B cell (primary cell): Measurements from ENCODE around the gene ELP1. TPM values are rescaled to one million over a fixed set of nuclear protein-coding genes. Genes with fewer than 3 reads are reported as not detected.

Experiments used
- ATAC-seq: fragments of 200-7000 bp; cut with Tn5 transposase; one replicate; pipeline ENCODE4 v1.10.0; 2021; ENCODE audit warnings: low read depth, mild to moderate bottlenecking, moderate number of reproducible peaks, moderate library complexity
- CTCF ChIA-PET: fragments of 350-600 bp; sonication (Branson Sonifier 250); formaldehyde crosslinking; loops from one replicate; lab custom pipeline; 2021; ENCODE audit warnings: antibody characterized with exemption, inconsistent platforms; lab: Charles Lee
- POLR2A ChIA-PET: fragments of 350-600 bp; sonication (Branson Sonifier 250); formaldehyde crosslinking; loops from one replicate; lab custom pipeline; 2021; ENCODE audit warnings: antibody characterized with exemption; lab: Charles Lee
- DNase-seq: peaks from one replicate; pipeline ENCODE4 v3.0.0; 2013
- H2AFZ ChIP-seq: 2 replicates; pipeline ENCODE4 v1.6.1; 2012; ENCODE audit warnings: mild to moderate bottlenecking, low read depth, low read length; ENCODE audit not compliant: insufficient read depth, poor library complexity, severe bottlenecking
- H3K27ac ChIP-seq, 2 donors: 1 replicate in 1 of 2; 2 replicates in 1 of 2; pipeline ENCODE4 v1.5.1; 2012 to 2013; ENCODE audit warnings: low read length in 2 of 2, mild to moderate bottlenecking in 2 of 2, moderate library complexity in 1 of 2
- H3K27me3 ChIP-seq, 4 experiments: fragments of 200-600 bp in 1 of 4; sonication (generic) in 1 of 4; replicated peaks in 1 of 4; 1 replicate in 2 of 4; 2 replicates in 2 of 4; pipeline versions ENCODE4 v1.6.1 to v1.7.0; 2013 to 2016; ENCODE audit warnings: low read length in 3 of 4, mild to moderate bottlenecking in 2 of 4, mixed read lengths in 1 of 4, moderate library complexity in 1 of 4; ENCODE audit not compliant: insufficient read depth in 4 of 4, control insufficient read depth in 3 of 4; ENCODE audit errors: control extremely low read depth in 1 of 4
- H3K36me3 ChIP-seq, 2 experiments: replicated peaks in 1 of 2; 1 replicate in 1 of 2; 2 replicates in 1 of 2; pipeline versions ENCODE4 v1.6.1 to v1.7.1; 2013; ENCODE audit warnings: low read length in 1 of 2; ENCODE audit not compliant: insufficient read depth in 2 of 2, control insufficient read depth in 1 of 2; ENCODE audit errors: control extremely low read depth in 1 of 2, extremely low read depth in 1 of 2
- H3K4me1 ChIP-seq, 2 donors: fragments of 200-600 bp in 1 of 2; sonication (generic) in 1 of 2; 1 replicate in 1 of 2; 2 replicates in 1 of 2; pipeline versions ENCODE4 v1.5.1 to v1.6.1; 2013 to 2017; ENCODE audit warnings: low read length in 2 of 2; ENCODE audit not compliant: control insufficient read depth in 2 of 2, insufficient read depth in 2 of 2
- H3K4me2 ChIP-seq: replicated peaks from 2 replicates; pipeline ENCODE3; 2012; ENCODE audit warnings: mild to moderate bottlenecking, low read depth, low read length; ENCODE audit not compliant: poor library complexity, severe bottlenecking
- H3K4me3 ChIP-seq, 5 experiments: fragments of 200-600 bp in 1 of 5; sonication (generic) in 1 of 5; 1 replicate in 3 of 5; 2 replicates in 2 of 5; pipeline versions ENCODE4 v1.5.1 to v1.7.0; 2011 to 2016; ENCODE audit warnings: low read length in 4 of 5, mild to moderate bottlenecking in 4 of 5, low read depth in 2 of 5, control low read depth in 1 of 5, moderate library complexity in 1 of 5; ENCODE audit not compliant: insufficient read depth in 1 of 5; ENCODE audit errors: control extremely low read depth in 1 of 5, extremely low read depth in 1 of 5
- H3K79me2 ChIP-seq: fragments of 200-600 bp; sonication (generic); one replicate; pipeline ENCODE4 v1.6.0; 2016; ENCODE audit warnings: low read length; ENCODE audit not compliant: control insufficient read depth, insufficient read depth
- H3K9ac ChIP-seq: fragments of 200-600 bp; sonication (generic); 2 replicates; pipeline ENCODE4 v1.6.1; 2017; ENCODE audit warnings: mild to moderate bottlenecking, low read length, moderate library complexity
- H3K9me3 ChIP-seq, 3 donors: one replicate each; pipeline versions ENCODE4 v1.6.1 to v1.7.1; 2013; ENCODE audit warnings: low read length in 2 of 3; ENCODE audit not compliant: control insufficient read depth in 2 of 3, insufficient read depth in 1 of 3; ENCODE audit errors: control extremely low read depth in 1 of 3
- H4K20me1 ChIP-seq: 2 replicates; pipeline ENCODE4 v1.6.0; 2012; ENCODE audit warnings: mild to moderate bottlenecking, low read length; ENCODE audit not compliant: insufficient read depth, control insufficient read depth, poor library complexity, severe bottlenecking
- H3K27ac Mint-ChIP-seq: one replicate; pipeline ENCODE4 v1.8.0; 2021; ENCODE audit warnings: mixed read lengths
- H3K27me3 Mint-ChIP-seq: one replicate; pipeline ENCODE4 v1.8.0; 2021; ENCODE audit warnings: mixed read lengths
- H3K4me1 Mint-ChIP-seq: one replicate; pipeline ENCODE4 v1.8.0; 2021; ENCODE audit warnings: mixed read lengths
- H3K4me3 Mint-ChIP-seq: one replicate; pipeline ENCODE4 v1.8.0; 2021; ENCODE audit warnings: mixed read lengths
- H3K9me3 Mint-ChIP-seq: one replicate; pipeline ENCODE4 v1.8.0; 2022; ENCODE audit warnings: mixed read lengths; ENCODE audit not compliant: insufficient read depth
- CTCF ChIP-seq: fragments of 200-600 bp; IDR thresholded peaks from one replicate; pipeline ENCODE4 v1.8.0; 2022; ENCODE audit warnings: antibody characterized with exemption, mild to moderate bottlenecking
- EZH2 ChIP-seq: IDR thresholded peaks from 2 replicates; pipeline ENCODE4 v1.6.1; 2012; ENCODE audit warnings: borderline replicate concordance, low read depth, mild to moderate bottlenecking, moderate library complexity, low read length; ENCODE audit not compliant: insufficient read depth, poor library complexity, severe bottlenecking
- WGBS: methylation state at CpG from one replicate; pipeline ENCODE4 v1.1.5; 2013; ENCODE audit warnings: missing lambda C conversion rate; ENCODE audit not compliant: insufficient coverage; 5-methylcytosine and 5-hydroxymethylcytosine counted together
- intact Hi-C: fragments of 100-400 bp; cut with micrococcal nuclease; formaldehyde crosslinking; loops from one replicate; pipeline ENCODE4 v1.10.0; 2022
- polyA plus RNA-seq: library from polyadenylated mRNA; depleted of rRNA; stranded (reverse); fragments of >200 nt; gene quantifications from 2 replicates; pipeline ENCODE4 v1.2.3, GENCODE V29; 2012
- total RNA-seq, 2 donors: library from RNA; stranded (reverse); fragments of 120-200 nt in 1 of 2; gene quantifications; 1 replicate in 1 of 2; 2 replicates in 1 of 2; pipeline versions ENCODE4 v1.2.3 to v1.2.4, GENCODE V29; 2013 to 2022

The ELP1 gene
- total and polyA plus RNA-seq, 2 donors (not counting 1 experiment from before 2014, with no cell fraction given): 20.8 to 29.4 TPM

- H3K4me3 ChIP-seq: no peak overlapping the region
- no peak overlapping the region for H3K4me2 ChIP-seq
- H4K20me1 ChIP-seq: no peaks in the 10 kb centered on the region
- ATAC-seq (no peak), DNase-seq (no peak)
- ChIA-PET POLR2A (no interaction called here), CTCF (no interaction called here)
- H3K4me1 Mint-ChIP-seq: no peaks in the 10 kb centered on the region
- no peak overlapping the region for H3K27ac ChIP-seq
- H3K27ac Mint-ChIP-seq: no peak overlapping the region
- H2AFZ ChIP-seq: no peak overlapping the region
- intact Hi-C loops: no loop called here
- no peaks in the 10 kb centered on the region for H3K27me3 ChIP-seq
- no peaks in the 10 kb centered on the region for H3K4me1 ChIP-seq
- H3K9ac ChIP-seq: no peak overlapping the region
- H3K36me3 ChIP-seq: peaks cover 2 to 6% of the 10 kb centered on the region in 2 experiments
- 94% methylated on average over 2 of the region's 2 CpGs for WGBS
- H3K79me2 ChIP-seq: no peaks in the 10 kb centered on the region
- no peaks in the 10 kb centered on the region for H3K9me3 ChIP-seq
- no peaks in the 10 kb centered on the region for H3K27me3 Mint-ChIP-seq
- TF ChIP-seq CTCF (no peak), EZH2 (no peak)
- peaks cover 2% of the 10 kb centered on the region for H3K9me3 Mint-ChIP-seq
- H3K4me3 Mint-ChIP-seq: no peak overlapping the region
Measured at GRCh38 chr9:108866001-108866420, 67.9 kb downstream of the ELP1 start.

GRCh38 chr9:108865037-108865436, 68.9 kb downstream of the ELP1 start:
- H3K27me3 ChIP-seq: no peaks in the 10 kb centered on the region
- H3K27ac Mint-ChIP-seq: no peak overlapping the region
- H3K9me3 ChIP-seq: no peaks in the 10 kb centered on the region
- no peaks in the 10 kb centered on the region for H3K27me3 Mint-ChIP-seq
- ChIA-PET POLR2A (no interaction called here), CTCF (no interaction called here)
- peaks cover 2% of the 10 kb centered on the region for H3K9me3 Mint-ChIP-seq
- H3K4me1 ChIP-seq: no peaks in the 10 kb centered on the region
- DNase-seq (no peak), ATAC-seq (no peak)
- no peak overlapping the region for H2AFZ ChIP-seq
- H3K4me2 ChIP-seq: no peak overlapping the region
- H3K4me1 Mint-ChIP-seq: no peaks in the 10 kb centered on the region
- no peak overlapping the region for H3K9ac ChIP-seq
- H3K4me3 Mint-ChIP-seq: no peak overlapping the region
- H3K27ac ChIP-seq: no peak overlapping the region
- 96% methylated on average over 2 of the region's 4 CpGs for WGBS
- no peak overlapping the region for H3K4me3 ChIP-seq
- H4K20me1 ChIP-seq: no peaks in the 10 kb centered on the region
- H3K79me2 ChIP-seq: no peaks in the 10 kb centered on the region
- TF ChIP-seq CTCF: no peak
- no peak for TF ChIP-seq EZH2
- H3K36me3 ChIP-seq: peaks cover 2 to 3% of the 10 kb centered on the region in 2 experiments
- intact Hi-C loops: no loop called here
